ENCODE results near the gene CRTC2. TPM values are rescaled to one million over a fixed set of nuclear protein-coding genes. Genes with fewer than 3 reads are reported as not detected.

CRTC2 gene
- total RNA-seq, 1 donor from 2014 or later, result 21.7 TPM

- peak within 1 kb of the TSS; percentile 84 for H3K4me3 ChIP-seq (ENCODE audit: low read depth, low read length)
- TF ChIP-seq CTCF (IDR thresholded peaks at IDR 0.05; ENCODE audit: insufficient read depth, low read length, poor library complexity, severe bottlenecking), result no peak
- H3K27me3 ChIP-seq (ENCODE audit: control insufficient read depth, insufficient read depth, low read length), result no peaks in the 10 kb centered on the region
- H3K36me3 ChIP-seq (ENCODE audit: control insufficient read depth, insufficient read depth, low read length), result no peaks in the 10 kb centered on the region
- peak; percentile 97 for DNase-seq (ENCODE audit: low read depth)
Observed at GRCh38 chr1:153922972-153923925, 35.2 kb downstream of the CRTC2 start, which contains the start of gene GATAD2B. GATAD2B (minus strand) TSS chr1:153922972; CDS start chr1:153828347, 94,625 bp downstream.

DNA sequence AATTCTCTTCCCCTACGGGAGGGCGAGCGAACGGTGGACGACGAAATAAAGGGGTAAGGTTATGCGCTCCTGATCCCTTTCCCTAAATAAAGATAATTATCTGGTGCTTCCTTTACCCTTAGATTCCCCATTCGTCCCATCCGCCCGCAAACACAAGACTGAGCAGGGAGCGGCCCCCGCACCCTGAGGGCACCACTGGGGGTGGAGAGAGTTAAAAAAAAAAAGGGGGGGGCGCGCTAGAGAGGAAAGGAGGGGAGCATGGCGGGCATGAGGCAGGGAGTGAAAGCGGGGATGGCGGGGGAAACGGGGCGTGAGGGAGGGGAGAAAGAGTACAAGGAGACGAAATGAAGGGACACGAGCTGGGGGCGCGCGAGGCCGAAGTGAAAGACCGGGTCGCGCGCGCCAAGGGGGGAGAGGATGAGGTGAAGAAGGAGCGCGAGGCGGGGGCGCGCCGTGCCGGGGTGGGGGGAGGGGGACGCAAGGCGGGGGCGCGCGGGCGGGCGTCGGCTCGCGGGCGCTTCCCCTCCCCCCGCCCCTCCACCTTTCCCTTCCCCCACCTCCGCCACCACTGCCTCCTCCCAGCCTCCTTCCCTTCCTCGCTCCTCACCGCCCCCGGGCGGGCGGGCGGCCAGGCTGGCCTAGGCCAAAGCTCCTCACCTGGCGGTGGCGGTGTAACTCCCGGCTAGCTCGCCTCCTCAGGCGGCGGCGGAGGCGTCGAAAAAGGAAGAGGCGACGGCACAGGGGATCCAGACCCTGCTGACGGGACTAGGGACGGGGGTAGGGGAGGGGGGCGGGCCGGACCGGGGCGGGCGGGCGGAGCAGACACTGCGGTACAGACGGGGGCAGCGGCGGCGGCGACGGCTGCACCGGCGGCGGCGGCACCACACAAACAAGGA lies 36.1 kb downstream of the CRTC2 start:
- no peaks in the 10 kb centered on the region for H3K36me3 ChIP-seq (ENCODE audit: control insufficient read depth, insufficient read depth, low read length)
- H3K4me3 ChIP-seq (ENCODE audit: low read depth, low read length), result peak overlapping the region; percentile 84
- no peak for DNase-seq (ENCODE audit: low read depth)
- TF ChIP-seq CTCF (IDR thresholded peaks at IDR 0.05; ENCODE audit: insufficient read depth, low read length, poor library complexity, severe bottlenecking), result peak; percentile 31
- no peaks in the 10 kb centered on the region for H3K27me3 ChIP-seq (ENCODE audit: control insufficient read depth, insufficient read depth, low read length)

DNA sequence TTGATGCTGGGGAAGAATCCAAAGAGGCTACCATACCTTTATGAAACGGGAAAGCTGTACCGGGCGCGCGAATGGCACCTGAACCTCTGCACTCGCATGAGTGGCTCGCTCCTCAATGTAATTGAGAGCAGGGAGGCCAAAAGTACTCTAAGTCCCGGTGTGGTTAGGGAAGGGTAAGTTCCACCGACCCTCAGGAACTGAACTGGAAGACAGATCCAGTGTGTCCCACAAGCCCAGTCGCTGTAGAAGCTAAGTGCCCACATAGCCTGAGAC lies 36.7 kb downstream of the CRTC2 start:
- TF ChIP-seq CTCF (IDR thresholded peaks at IDR 0.05; ENCODE audit: insufficient read depth, low read length, poor library complexity, severe bottlenecking), result no peak
- H3K4me3 ChIP-seq (ENCODE audit: low read depth, low read length), result peak overlapping the region; percentile 84
- DNase-seq (ENCODE audit: low read depth), result no peak
- H3K36me3 ChIP-seq (ENCODE audit: control insufficient read depth, insufficient read depth, low read length), result no peaks in the 10 kb centered on the region
- no peaks in the 10 kb centered on the region for H3K27me3 ChIP-seq (ENCODE audit: control insufficient read depth, insufficient read depth, low read length)

GRCh38 chr1:153921080-153921802 lies 37.2 kb downstream of the CRTC2 start:
- H3K4me3 ChIP-seq (ENCODE audit: low read depth, low read length), result peak overlapping the region; percentile 84
- no peaks in the 10 kb centered on the region for H3K36me3 ChIP-seq (ENCODE audit: control insufficient read depth, insufficient read depth, low read length)
- DNase-seq (ENCODE audit: low read depth), result no peak
- TF ChIP-seq CTCF (IDR thresholded peaks at IDR 0.05; ENCODE audit: insufficient read depth, low read length, poor library complexity, severe bottlenecking), result no peak
- no peaks in the 10 kb centered on the region for H3K27me3 ChIP-seq (ENCODE audit: control insufficient read depth, insufficient read depth, low read length)

DNA sequence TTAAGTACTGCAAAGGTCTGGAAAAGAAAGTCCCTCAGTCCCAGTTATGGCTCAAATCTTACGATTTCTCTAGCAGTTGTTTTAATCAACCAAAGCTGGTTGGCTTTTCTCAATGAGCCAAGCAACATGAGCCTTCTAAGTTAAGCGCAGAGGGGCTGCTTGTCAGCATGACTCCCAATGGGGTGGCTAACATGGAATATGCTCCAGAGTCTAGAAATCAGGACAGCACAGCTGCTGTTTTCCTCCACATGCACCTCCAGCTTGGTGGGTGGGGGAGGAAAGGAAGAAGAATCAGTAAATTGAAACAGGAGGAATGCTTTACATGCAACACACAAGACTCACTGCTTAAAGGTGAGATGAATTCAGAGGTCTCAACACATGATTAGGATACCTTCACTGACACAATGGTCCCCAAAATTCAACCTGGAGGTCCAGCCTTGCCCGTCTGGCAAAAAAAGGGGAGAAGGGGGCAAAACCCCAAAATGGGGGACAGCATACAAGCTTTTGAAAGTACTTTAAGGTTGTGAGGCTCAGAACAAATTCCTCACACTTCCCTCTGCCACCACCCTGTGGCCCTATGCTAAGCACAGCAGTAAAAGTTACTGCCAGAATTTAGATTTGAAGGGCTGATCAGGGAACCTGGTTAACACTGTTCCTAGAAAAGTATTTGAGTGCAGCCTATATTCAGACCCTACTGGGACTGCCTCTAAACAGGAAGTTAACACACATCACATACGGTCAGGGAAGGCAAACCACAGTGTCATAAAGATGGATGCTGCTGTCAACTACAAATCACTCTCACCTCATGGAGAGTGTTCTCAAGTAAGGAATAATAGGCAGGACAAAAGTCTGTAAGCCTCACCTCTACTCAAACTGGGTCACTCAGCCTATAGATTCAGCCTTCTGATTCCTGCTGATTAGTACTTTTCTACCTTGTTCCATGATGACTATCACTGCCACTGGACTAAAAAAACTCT lies 38.2 kb downstream of the CRTC2 start:
- no peak for DNase-seq (ENCODE audit: low read depth)
- Histone ChIP-seq H3K27me3 (ENCODE audit: control insufficient read depth, insufficient read depth, low read length) (no peaks in the 10 kb centered on the region), H3K36me3 (ENCODE audit: control insufficient read depth, insufficient read depth, low read length) (no peaks in the 10 kb centered on the region), H3K4me3 (ENCODE audit: low read depth, low read length) (no peak overlapping the region)
- peak; percentile 27 for TF ChIP-seq CTCF (IDR thresholded peaks at IDR 0.05; ENCODE audit: insufficient read depth, low read length, poor library complexity, severe bottlenecking)

All from kidney epithelial cell (primary cell).